Measurements from ENCODE around the gene CA7.
A peak's percentile ranks its signal among the peaks of the same experiment; 100 is the strongest.
"Not testable (repeated sequence)": the region's sequence is repeated elsewhere in the genome, so short reads cannot be mapped to it uniquely, and the experiment has no call there.

The CA7 gene

GRCh38 chr16:66847533-66848067, 3.4 kb downstream of the CA7 start:
- DNase-seq = no peak

DNA sequence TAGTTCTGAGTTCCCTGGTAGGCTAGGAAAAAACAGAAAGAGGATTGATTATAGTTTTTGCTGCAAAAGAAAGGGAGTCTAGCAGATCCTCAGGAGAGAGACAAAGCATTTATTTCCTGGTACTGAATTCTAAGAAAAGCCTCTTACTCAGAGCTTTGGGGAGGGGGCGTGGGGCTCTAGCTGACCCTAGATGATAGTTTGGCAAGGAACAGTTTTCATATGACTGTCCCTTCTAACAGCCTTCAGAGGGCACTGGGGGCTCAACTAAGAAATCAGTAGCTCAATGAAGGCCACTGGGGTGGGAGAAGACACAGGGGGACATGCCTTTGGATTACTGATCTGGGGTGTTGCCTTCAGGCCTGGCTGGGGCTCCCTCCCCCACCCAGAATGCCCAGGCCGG, 4.0 kb downstream of the CA7 start:
- no peak for DNase-seq

GRCh38 chr16:66849021-66849420, 4.8 kb downstream of the CA7 start:
- no peak for DNase-seq

DNA sequence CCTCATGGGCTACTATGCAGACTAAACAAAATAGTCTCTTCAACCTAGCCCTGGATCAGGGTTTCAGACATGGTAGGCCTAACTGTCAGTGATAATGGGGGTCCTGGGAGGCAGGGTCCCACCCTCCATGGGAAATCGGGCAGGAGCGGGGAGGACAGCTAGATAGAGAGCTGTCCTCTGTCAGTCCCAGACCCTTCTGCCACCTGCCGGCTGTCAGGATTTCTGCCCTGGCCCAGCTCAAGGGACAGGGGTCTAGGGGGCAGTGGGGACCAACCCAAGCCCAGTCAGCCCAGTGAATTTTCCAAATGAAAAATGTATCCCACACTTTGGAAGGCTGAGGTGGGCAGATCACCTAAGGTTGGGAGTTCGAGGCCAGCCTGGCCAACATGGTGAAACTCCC, 5.3 kb downstream of the CA7 start:
- no peak for DNase-seq

DNA sequence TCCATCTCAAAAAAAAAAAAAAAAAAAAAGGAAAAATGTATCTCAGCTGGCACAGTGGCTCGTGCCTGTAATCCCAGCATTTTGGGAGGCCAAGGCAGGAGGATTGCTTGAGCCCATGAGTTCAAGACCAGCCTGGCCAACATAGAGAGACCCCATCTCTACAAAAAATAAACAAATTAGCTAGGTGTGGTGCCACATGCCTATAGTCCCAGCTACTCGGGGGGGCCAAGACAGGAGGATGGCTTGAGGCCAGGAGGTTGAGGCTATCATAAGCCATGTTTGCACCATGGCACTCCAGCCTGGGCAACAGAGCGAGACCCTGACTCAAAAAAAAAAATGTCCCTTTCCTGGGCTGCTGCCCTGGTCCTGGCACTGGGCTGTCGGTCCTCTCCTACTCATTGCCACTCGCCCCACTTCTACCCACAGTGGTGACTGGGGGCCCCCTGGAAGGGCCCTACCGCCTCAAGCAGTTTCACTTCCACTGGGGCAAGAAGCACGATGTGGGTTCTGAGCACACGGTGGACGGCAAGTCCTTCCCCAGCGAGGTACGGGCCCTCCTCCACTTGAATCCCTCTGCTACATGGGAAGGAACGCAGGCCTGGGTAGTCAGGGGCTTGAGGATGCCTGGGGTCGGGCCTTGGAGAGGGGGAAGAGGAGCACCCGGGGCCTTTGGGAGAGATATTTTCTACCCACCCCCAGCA, 6.1 kb downstream of the CA7 start:
- no peak for DNase-seq

GRCh38 chr16:66851166-66851964, 7.2 kb downstream of the CA7 start:
- DNase-seq = no peak

DNA sequence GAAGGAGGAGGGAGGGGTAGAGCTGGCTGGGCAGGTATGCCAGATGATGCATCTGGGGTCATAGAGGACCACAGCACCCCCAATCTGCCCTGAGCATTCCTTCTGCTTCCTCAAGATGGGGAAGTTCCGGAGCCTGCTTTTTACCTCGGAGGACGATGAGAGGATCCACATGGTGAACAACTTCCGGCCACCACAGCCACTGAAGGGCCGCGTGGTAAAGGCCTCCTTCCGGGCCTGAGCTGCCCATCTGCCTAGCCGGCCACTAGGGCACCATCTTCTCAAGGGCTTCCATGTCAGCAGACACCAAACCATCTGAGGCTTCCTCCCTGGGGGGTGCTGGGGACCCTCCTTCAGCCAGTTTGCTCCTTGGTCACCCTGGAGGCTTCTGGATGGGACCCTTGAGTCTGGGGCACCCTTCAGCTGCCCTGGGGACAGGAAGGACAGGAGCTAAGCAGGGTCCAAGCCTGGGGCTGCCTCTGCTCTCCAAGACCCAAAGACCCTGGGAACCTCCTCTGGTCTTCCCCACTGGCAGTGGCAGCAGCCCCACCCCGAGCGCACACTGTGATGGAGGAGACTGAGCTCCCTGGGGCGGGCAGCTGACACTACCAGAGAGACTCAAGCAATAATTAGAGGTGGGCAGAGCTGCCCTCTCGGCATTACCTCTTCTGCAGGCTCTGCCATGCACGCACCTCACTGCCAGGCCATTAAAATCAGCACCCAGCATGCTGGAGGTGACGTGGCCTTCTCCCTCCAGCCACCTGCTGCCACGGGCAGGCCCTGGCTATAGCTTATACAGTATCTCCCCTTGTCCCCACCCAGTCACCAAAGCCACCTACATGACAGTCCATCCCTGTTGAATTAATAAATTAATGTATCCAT, 9.3 kb downstream of the CA7 start:
- no peak for DNase-seq

DNA sequence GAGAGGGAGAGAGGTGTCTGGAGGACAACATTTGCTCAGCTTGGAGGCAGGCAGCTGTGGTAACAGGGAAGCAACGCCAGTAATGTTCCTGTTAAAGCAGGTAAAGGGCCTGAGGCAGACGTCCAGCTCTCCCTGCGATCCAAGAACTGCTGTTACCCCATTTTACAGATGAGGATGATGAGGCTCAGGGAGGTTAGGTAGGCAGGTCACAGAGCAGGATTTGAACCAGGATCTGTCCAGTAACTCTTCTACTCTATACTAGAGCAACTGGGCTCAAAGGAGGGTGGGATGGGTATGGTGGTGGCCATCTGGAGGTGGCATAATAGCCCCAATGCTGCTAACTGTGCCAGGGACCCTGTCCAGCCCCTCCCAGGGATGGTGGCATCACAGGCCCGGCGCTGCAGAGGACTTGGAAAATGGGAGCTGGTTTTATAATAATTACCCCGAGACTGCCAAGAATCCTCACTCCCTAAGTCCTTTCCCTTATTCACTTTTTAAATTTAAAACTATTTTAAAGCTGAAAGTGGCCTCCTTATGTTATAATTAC, 12.0 kb downstream of the CA7 start:
- DNase-seq = no peak

- no peak for DNase-seq
Observed at GRCh38 chr16:66856801-66857200, 12.6 kb downstream of the CA7 start.

DNA sequence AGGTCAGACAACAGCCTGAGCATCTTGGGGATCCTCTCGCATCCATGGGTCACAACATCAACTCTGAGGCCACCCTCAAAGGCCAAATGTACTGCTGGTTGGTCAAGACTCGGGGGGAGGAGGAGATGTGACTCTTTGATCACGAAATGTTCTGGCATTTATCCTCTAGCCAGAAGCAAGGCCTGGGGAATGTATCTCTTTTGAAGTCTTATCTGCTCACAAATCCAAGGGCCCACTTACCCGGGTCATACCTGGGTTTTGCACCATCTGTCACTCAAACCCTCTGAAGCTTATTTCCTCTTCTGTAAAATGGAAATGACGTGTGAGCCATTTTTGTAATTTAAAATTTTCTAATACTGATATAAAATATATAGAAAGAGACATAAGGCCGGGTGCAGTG, 13.2 kb downstream of the CA7 start:
- DNase-seq = no peak

DNA sequence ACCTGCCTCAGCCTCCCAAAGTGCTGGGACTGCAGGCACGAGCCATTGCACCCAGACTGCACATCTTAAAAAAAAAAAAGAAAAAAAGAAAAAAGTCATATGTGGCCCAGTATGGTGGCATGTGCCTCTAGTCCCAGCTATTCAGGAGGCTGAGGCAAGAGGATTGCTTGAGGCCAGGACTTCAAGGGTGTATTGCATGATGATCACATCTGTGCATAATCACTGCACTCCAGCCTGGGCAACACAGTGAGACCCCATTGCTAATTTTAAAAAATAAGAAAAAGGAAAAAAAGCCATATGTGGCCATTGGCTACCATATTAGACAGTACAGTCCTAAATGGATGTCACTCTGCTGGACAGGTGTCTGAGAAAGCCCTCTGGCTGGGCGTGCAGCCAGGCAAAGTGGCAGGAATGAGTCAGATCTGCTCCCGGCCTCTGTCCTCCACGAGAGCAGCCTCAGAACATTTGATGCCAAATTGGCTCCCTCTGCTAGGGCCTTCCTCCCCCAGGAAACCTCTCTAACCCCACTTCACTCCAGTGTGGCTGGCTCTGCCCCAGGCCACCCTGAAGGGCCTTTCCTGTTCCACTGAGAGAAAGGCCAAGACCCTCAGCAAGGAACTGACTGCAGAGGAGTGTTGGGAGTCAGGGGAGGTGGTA, 14.7 kb downstream of the CA7 start:
- no peak for DNase-seq

- DNase-seq = no peak
Observed at GRCh38 chr16:66859397-66860068, 15.3 kb downstream of the CA7 start.

DNA sequence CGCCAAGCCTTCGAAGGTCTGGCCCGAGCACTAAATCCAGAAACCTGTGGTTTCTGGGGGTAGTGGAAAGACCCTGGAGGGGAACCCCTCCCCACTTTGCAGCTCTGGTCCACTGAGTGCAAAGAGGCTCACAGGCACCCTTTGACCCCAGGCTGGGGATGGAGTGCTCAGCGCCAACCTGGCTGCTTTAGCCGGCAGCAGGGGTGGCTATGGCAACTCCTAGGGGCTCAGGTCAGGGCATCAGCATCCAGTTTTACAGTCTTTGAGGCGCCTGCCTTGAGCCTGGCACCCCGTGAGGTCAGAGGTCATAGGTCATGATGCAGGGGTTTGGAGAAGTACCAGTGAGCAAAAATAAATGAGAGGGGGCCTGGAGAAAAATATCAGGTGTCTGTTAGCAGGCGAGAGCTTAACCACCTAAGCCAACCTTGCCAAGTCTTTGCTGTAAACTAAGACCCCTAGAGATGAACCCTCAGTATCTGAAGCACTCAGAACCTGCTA, 17.9 kb downstream of the CA7 start:
- no peak for DNase-seq

GRCh38 chr16:66863707-66864106, 19.5 kb downstream of the CA7 start:
- DNase-seq = no peak

- DNase-seq = no peak
Observed at GRCh38 chr16:66869424-66869823, 25.2 kb downstream of the CA7 start.

GRCh38 chr16:66871363-66871762, 27.1 kb downstream of the CA7 start:
- not testable (repeated sequence) for DNase-seq

DNA sequence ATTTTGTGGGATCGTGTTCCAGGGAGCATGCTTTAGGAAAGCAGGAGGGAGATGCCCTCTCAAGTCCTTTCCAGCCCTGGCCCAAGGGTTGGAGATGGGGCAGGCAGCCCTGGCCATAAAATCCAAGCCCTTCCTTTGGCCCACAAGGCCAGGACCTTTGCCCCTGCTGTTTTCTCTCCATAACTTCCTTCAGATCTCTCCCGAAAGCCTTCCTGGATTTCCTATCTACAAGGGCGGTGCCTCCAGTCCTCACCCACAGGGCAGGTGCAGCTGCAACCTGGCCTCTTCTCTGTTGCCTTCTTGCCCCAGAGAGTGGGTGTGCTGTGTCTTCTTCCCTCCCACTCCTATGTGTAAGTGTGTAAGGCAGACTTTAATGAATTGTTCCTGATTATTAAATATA, 27.6 kb downstream of the CA7 start:
- DNase-seq = no peak

- no peak for DNase-seq
Observed at GRCh38 chr16:66872559-66872942, 28.3 kb downstream of the CA7 start.

DNA sequence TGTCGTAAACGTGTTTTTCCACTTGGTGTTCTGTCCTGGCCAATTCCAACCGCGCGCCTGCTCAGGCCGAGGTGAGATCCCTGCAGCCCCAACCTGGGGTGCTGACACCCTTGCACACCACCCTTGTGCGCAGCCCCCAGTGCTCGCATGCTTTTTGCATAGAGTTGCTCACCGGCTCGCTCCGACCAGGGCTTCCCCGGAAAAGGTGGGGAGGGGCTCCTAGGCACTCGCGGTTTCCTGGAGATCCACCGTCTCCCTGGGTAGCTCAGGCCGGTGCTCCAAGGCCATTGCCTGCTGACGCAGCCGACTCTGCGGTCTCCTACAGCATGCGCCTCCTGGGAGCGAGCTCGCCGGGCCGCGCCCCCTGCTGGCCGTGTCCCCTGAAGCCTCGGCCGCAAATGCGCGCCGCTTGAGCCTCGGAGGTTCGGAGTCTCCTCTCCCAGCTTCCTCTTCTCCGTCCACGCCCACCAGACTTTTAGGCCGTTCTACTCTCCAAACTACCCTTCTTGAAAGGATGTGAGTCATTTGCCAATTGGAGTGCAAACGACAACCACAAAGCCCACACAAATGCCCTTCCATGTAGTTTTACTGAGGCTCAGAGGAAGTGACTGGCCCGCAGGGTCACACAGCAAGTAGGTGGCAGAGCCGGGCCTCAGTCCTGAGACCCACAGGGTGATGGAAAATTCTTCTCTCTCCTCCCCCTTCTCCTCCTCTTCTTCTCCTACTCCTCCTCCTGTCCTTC, 28.9 kb downstream of the CA7 start:
- peak; percentile 98 for DNase-seq

GRCh38 chr16:66873685-66874055, 29.5 kb downstream of the CA7 start:
- DNase-seq = no peak
